ENCODE data around the gene ABTB2.

The ABTB2 gene

DNA sequence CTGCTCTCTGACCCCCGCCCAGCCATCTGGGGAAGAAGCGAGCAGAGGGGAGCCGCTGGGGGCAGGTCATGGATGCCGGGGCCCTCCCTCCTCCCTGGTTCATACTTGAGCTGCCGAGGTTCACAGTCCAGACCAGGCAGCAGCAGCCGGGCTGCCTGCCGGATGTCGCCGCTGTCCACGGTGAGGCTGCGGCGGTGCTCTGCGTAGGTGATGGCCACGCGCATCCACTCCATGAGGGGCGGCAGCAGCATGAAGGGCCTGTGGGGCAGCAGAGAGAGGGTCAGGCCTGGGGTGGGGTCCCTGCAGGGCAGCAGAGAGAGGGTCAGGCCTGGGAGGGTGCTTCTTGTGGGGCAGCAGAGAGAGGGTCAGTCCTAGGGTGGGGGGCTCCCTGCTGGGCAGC, 184.8 kb downstream of the ABTB2 start:
- no peak for DNase-seq
- intact Hi-C loops (cut with DNase I): loop anchor here (1.0 to 5.0 kb wide), 2 partner anchors 186 to 319 kb away; no protein-coding TSS in a partner anchor

DNA sequence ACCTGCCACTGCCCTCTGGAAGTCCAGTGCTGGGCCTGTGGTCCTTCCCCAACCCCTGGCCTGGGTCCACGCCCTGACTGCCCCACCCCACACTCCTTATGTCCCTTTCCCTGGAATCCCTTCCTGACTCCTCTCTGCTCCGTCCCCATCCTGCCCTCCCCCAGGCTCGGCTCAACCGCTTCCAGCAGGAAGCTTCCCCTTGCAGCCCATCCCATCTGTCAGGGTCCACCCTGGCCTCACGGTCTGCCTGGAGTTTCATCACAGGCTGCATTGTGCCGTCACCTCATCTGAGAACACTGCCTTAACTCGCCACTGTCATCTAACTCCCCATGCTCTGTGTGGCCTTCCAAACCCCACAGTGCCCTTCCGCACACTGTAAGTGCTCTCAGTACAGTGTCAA, 188.1 kb downstream of the ABTB2 start:
- intact Hi-C loops (cut with DNase I): loop anchor here (5.0 to 10.0 kb wide), 2 partner anchors 65 to 323 kb away; partner anchors contain the start of gene NAT10

DNA sequence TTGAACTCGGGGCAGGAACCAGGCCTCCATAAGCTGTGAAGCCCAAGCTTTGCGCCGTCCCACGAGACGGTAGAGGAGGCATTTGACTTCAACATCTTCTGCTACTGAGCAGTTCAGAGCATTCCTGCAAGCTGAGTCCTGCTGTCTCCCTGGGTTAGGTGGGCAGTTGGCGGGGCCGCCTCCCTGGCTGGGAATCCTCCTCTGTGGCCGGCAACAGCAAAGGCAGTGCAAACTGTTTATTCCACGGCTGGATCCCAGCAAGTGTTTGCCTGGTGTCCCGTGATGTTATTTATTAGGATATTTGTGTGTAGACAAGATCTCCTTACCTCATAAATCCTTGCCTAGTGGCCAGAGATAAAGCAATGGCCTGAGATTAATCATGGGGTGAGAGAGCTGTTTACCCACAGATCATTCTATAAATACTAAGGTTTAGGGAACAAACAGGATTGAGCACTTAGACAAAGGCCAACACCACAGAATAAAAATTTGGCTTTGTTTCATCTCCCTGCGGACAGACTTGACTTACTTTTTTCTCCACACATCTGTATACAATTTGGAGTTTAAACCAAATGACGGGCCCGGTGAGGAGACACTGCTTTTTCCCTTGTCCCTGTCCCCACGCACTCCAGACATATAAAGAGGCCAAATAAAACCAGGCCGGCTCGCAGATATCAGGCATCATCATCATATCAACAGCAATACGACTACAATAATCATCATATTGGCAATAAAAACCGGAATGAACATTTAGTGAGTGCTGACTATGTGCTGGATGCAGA, 189.0 kb downstream of the ABTB2 start:
- intact Hi-C loops (cut with DNase I): loop anchor here (10.0 kb wide), 1 partner anchor 64 kb away; the partner anchor contains the start of gene NAT10

More for the DNA sequence above, 188.1 kb downstream of the ABTB2 start:
- DNase-seq: no peak

DNA sequence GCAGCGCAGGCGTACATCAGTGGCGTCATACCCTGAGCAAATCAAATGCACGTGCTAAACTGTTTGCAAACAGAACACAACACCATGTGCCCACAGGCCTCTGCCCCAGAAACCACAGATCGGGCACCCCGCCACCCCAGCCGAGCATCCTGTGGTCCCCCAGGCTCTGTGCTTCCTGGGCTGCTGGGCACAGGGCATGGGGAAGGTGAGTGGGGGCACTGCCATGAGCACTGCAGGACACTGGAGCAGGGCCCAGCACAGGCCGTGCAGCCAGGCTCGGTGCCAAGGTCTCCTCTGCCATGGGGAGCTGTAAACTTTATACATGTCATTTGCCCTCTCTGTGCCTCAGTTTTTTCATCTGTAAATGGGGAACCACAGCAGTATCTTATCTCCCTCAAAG, 189.8 kb downstream of the ABTB2 start:
- intact Hi-C loops (cut with DNase I): loop anchor here (10.0 kb wide), 1 partner anchor 63 kb away; the partner anchor contains the start of gene NAT10
- no peak for DNase-seq

More for the DNA sequence above, 189.0 kb downstream of the ABTB2 start:
- no peak for DNase-seq

DNA sequence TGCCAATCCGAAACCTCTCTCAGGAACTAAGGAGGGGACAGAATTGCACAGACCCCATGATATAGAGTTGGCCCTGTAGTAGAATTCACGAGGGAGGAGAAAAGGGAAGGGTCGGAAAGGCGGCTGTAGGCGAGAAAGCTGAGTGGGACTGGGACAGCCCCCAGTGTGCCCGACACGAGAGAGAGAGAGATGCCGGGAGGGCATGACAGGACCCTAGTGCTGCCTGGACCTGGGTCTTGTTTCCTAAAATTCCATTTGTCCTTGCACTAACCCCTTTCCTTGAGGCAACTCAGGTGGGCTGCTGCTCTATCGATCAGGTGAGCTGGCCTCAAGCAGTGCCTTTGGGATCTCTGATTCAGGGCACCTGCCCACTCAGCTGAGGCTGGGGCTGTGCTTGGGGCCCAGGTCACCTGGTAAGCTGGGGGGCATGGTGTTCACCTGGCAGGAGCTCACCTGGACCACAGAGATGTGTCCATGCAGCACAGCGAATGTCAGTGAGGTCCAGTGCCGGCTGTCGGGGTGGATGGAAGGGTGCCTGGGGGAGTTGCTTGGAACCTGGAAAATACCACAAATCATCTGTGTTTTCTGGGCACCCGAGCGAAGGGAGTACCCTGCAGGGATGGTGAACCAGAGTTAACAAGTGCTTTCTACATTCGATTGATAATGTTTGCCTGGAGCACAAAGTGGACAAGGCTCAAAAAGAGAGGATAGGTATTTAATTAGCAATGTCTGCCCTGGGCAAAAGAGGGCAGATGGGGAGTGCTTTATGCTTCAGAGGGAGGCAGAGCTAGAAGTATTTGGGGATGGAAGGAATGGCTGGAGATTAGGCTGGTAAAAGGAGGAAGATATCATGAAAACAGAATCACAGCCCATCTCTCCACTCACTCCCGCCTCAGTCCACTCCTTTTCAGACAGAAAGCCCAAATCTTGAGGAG, 190.7 kb downstream of the ABTB2 start:
- intact Hi-C loops (cut with DNase I): loop anchor here (10.0 kb wide), 1 partner anchor 62 kb away; the partner anchor contains the start of gene NAT10
- DNase-seq: no peak

DNA sequence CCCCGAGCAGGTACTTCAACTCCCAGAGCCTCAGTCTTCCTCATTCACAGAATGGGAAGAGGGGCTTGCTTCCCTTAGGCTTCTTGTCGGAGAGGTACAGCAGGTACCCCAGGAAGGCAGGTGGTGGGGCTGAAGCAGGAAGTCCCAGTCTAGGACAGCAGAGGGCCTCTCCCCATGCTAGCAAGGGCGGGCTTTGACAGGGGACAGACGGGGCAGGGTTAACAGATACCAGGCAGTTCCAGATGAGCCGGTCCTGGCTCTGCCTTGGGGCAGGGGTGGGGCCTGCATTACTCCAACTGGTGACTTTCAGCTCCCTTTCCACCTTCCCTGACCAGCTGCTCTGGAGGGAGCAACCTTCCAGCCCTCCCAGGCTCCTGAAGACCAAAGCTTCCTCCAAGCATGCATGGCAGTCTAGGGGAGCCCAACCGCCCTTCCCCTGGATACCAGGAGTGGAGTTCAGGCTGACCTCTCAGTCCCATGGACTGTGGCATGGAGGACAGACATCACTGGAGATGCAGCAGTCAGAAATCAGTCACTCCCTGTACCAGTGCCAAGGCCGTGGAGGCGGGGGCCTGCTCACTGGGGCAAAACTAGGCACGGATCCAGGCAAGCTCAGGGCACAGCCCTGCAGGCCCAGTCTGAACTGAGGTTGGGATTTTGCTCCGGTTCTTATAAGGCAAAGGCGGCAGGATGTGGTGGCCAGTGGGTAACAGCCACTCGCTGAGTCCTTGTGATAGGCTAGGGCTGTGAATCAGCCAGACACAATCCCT, 191.8 kb downstream of the ABTB2 start:
- intact Hi-C loops (cut with DNase I): loop anchor here (10.0 kb wide), 1 partner anchor 61 kb away; the partner anchor contains the start of gene NAT10
- DNase-seq: peak in 10 of 42 donors; percentile 22 to 66 (median 44)

DNA sequence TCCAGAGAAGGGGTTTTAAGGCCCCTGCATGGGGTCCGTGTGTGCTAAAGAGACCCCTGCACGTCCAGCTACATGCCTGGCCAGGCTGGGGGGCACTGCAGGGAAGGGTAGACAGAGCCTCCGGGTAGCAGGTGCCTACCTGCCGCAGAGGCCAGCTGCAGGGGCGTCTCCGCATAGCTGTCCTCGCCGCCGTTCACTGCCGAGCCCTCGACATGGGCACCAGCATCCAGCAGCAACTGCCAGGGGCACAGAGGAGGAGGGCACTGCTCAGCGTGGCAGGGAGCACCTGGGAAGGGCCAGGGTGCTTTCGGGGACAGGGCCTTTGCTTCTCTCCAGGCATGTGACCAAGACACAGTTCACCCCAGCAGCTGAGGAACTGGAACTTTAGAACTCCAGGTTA, 192.7 kb downstream of the ABTB2 start:
- DNase-seq: no peak
- intact Hi-C loops (cut with DNase I): loop anchor here (10.0 kb wide), 1 partner anchor 60 kb away; the partner anchor contains the start of gene NAT10

DNA sequence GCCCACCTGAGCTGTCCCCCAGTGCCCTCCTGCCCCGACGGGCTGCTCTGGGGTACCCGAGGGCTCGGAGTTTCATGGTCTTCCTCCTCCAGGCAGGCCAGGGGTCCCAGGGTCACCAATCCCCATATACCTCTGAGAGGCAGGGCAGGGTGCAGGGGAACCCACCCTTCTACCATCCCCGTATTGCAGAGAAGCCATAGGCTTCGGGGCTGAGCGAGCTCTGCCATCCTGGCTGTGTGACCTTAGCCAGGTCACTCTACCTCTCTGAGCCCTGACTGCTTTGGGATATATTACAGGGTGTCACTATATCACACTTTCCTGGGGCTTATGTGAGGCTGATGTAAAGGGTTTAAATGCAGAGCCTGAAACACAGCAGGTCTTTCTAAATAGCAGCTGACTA, 195.0 kb downstream of the ABTB2 start:
- intact Hi-C loops (cut with DNase I): loop anchor here (10.0 kb wide), 1 partner anchor 58 kb away; the partner anchor contains the start of gene NAT10

DNA sequence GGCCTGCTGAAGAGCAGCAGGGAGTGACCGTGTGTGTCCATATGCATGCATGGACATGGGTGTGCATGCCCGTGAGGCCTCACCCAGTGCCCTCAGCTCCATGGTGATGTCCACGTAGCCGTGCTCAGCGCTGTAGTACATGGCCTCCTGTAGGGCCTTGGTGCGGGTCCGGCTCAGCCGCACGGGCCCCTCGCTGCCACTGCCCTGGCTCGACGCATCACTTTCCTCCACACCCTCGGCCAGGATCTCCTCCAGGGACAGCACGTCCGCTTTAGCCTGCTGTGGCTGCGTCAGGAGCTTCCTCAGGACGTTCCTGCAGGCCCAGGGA, 195.4 kb downstream of the ABTB2 start:
- intact Hi-C loops (cut with DNase I): loop anchor here (10.0 kb wide), 1 partner anchor 58 kb away; the partner anchor contains the start of gene NAT10
- no peak for DNase-seq

More for the DNA sequence above, 195.0 kb downstream of the ABTB2 start:
- DNase-seq: no peak

DNA sequence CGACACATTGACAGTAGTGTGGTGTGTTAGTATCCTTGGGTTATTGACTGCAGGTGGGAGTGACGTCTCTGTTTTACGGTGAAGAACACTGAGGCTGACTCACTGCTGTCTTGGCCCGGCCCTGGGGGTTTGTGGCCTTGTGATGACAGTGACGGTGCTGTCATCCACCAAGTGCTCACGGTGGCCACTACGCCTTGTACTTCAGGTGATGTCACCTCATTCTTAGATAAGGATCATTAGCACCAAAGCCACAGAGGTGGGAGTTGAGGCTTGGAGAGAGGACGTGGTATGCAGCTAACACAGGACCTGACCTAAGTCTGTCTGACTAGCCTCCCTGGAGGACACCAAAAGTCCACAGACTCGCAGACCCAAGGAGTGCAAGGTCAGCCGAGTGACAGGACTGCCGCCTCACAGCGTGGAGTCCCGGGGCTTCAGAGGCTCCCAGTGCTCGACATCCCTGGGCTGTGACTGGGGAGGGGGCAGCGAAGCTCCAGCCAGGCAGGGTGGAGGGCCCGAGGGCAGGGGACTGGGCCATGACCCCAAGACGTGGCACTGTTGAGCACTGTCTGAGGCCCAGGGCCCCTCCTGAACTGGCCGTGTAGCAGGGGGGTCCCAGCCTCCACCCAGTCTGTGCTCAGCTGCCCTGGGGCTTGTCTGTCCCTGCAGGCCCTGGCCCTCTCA, 195.9 kb downstream of the ABTB2 start:
- DNase-seq: no peak
- intact Hi-C loops (cut with DNase I): loop anchor here (10.0 kb wide), 1 partner anchor 57 kb away; the partner anchor contains the start of gene NAT10

DNA sequence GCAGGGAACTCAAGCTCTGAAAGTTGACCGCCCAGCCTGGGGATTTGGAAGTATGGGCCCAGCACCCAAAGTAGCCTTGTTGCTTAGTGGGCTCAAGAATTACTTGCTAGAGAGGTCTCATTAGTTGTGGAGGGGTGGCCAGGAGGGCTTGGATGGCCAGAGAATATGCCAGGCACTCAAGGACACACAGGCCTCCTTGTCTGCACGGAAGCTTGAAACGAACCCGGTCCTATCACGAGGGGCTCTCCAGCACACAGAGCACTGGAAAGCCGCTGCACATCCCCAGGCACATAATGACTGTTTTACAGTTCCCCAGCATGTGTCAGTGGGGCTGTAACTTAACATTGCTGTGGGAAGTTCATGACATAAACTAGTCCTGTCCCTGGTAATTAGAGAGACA, 196.4 kb downstream of the ABTB2 start:
- DNase-seq: no peak
- intact Hi-C loops (cut with DNase I): loop anchor here (10.0 kb wide), 1 partner anchor 57 kb away; the partner anchor contains the start of gene NAT10

DNA sequence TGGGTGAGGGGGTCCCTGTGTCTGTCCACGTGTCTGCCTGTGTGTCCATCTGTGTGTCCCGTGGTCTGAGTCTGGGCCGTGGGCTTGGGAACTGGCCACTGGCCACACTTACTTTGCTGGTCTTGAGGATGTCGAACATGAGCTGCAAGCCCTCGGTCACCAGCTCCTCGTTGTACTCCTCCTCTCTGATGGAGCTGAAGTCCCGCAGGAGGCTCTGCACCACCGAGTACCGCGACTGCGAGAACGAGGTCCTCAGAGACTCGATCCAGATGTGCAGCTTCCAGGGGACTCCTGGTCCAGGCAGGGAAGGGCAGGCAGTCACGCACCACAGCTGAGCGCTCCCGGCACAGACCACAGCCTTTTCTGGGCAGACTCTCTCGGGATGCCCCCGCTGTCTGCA, 197.0 kb downstream of the ABTB2 start:
- no peak for DNase-seq
- intact Hi-C loops (cut with DNase I): loop anchor here (10.0 kb wide), 1 partner anchor 56 kb away; the partner anchor contains the start of gene NAT10

DNA sequence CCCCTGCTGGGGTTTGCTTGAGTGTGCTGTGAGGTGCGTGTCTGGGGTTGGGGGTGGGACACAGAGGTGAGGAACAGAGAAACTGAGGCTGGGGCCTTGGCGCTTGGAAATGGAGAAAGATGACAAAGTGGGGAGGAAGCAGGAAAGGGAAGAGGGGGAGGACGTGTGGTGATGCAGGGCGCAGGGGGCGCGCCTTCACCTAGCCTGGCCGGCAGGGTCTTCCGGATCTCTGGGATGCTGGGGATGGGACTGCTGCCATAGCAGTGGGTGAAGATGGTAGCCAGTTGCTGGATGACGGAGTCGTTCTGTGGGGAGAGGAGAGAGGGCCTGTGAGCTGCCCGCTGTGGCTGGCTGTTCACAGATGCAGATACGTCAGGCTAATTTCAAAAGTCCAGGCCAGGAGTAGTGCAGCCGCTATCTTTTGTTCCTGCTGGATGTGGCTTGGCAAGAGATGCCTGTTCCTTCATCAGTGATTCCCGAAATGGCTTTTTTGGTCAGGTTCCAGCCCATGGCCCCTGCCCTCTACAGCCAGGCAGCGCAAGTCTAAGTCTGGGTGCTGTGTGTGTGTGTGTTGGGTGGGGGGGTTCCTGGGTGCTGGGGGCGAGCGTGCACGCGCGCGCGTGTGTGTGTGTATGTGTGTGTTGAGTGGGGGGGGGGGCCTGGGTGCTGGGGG, 197.6 kb downstream of the ABTB2 start:
- intact Hi-C loops (cut with DNase I): loop anchor here (10.0 kb wide), 1 partner anchor 55 kb away; the partner anchor contains the start of gene NAT10
- no peak for DNase-seq

DNA sequence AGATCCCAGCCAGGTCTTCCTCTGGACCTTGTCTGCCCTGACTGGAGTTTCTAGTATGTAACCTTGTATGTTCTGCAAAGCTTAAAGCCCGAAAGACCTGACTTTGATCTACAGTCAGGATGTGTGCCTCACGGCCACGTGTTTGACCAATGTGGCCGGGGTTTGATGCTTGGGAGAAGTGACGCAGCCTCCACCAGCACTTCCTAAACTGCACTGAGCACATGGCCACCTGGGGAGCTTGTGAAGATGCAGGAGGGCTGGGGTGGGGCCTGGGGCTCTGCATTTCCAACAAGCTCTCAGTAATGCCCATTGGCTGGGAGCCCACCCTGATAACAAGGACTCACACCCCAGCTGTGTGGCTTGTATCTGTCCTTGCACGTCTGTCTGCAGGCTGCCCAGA, 199.1 kb downstream of the ABTB2 start:
- DNase-seq: no peak
- intact Hi-C loops (cut with DNase I): no loop called here

DNA sequence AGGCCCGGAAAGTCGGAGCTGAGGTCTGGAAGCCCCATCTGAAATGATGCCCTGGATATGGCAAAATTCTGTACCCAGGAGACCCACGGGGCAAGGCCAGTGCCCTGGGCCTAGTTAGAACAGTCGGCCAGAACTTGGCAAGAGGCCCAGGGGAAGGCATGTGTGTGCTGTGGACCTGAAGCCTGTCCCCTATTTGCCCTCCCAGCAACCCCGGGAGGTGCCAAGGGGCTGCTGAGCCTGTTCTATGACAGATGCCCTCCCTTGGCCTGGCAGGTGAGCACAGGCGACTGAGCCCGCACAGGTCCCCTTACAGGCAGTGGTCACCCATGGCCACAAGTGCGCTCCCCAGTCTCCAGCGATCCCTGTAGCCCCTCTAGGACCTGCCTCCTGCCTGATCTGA, 200.6 kb downstream of the ABTB2 start:
- intact Hi-C loops (cut with DNase I): no loop called here
- DNase-seq: peak in 1 of 42 donors; percentile 28

DNA sequence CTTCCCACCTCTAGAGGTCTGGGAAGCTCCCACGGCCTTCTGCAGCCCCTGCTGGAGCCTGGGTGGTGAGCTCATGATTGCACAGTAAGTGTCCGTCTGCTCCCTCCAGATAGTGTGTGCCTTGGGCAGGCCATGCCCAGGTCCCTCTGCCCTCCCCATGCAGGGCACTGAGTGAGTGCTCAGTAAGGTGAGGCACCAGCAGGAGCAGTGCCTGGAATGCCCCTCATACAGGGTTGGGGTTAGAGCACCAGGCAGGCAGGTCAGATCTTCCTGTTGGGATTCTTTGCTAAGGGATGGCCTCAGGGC, 202.1 kb downstream of the ABTB2 start:
- intact Hi-C loops (cut with DNase I): no loop called here

DNA sequence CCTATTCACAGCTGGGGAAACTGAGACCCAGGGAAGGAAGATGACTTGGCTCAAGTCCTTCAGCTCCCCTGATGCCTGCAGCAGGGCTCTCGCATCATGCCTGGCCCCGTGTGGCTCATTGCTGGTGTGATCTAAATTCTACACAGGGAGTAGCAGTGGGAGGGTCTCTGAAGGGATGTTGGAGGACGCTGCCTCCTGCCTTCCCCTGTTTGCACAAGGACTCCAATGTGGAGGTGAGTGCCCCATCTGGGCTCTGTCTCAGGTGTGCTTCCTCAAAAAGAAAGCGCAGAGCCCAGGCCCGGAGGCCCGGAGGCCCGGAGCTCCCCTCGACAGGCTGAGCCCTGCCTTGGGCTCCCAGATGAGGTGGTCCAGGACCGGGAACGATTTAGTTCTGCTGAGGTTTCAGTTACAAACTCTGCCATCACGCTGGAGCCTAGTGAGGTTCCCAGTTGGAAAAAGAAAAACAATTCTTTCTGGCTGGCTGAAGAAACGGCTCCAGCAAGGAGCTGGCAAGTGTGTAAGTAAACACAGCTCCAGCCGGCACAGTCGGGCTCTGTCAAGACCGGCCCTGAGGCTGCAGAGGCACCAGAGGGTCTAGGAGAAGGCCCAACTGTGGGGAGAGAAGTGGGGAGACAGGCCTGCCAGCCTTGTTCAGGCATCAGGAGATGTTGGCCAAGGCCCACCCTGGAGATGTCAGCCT, 202.6 kb downstream of the ABTB2 start:
- intact Hi-C loops (cut with DNase I): no loop called here
- peak in 7 of 42 donors; percentile 25 to 50 (median 43) for DNase-seq

More for the DNA sequence above, 202.1 kb downstream of the ABTB2 start:
- no peak for DNase-seq
